IPS-18a (cell line): ENCODE data around the gene C20orf173.

Source experiments
- H3K27ac ChIP-seq: one replicate; pipeline ENCODE4 v1.5.1; 2013; ENCODE audit warnings: low read length
- H3K27me3 ChIP-seq: one replicate; pipeline ENCODE4 v1.6.1; 2013; ENCODE audit warnings: mild to moderate bottlenecking, low read length; ENCODE audit not compliant: control insufficient read depth, insufficient read depth
- H3K36me3 ChIP-seq: one replicate; pipeline ENCODE4 v1.6.1; 2013; ENCODE audit warnings: low read depth, low read length; ENCODE audit not compliant: control insufficient read depth
- H3K4me1 ChIP-seq: one replicate; pipeline ENCODE4 v1.6.1; 2013; ENCODE audit warnings: low read depth, low read length; ENCODE audit not compliant: control insufficient read depth
- H3K4me3 ChIP-seq: one replicate; pipeline ENCODE4 v1.5.1; 2013; ENCODE audit warnings: low read length
- H3K9ac ChIP-seq: one replicate; pipeline ENCODE4 v1.6.1; 2013; ENCODE audit warnings: mild to moderate bottlenecking, low read length, moderate library complexity
- H3K9me3 ChIP-seq: one replicate; pipeline ENCODE4 v1.6.1; 2013; ENCODE audit warnings: low read depth, low read length; ENCODE audit not compliant: control insufficient read depth

C20orf173 gene

DNA sequence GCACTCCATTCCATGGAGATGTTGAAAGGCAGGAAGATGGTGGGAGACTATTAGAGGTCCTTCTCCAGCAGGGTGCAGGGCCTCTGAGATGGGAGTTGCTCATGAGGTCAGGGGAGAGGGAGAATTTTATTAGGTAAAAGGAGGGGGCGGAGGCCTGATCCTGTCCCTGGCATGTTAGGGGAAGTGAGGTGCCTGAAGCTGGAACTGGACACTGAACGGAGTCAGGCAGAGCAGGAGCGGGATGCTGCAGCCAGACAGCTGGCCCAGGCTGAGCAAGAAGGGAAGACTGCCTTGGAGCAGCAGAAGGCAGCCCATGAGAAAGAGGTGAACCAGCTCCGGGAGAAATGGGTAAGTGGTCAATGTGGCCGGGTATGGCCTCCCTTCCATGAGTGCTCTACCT lies 49.7 kb downstream of the C20orf173 start:
- Histone ChIP-seq H3K36me3 (peaks cover 58% of the 10 kb centered on the region), H3K9ac (no peak overlapping the region)

DNA sequence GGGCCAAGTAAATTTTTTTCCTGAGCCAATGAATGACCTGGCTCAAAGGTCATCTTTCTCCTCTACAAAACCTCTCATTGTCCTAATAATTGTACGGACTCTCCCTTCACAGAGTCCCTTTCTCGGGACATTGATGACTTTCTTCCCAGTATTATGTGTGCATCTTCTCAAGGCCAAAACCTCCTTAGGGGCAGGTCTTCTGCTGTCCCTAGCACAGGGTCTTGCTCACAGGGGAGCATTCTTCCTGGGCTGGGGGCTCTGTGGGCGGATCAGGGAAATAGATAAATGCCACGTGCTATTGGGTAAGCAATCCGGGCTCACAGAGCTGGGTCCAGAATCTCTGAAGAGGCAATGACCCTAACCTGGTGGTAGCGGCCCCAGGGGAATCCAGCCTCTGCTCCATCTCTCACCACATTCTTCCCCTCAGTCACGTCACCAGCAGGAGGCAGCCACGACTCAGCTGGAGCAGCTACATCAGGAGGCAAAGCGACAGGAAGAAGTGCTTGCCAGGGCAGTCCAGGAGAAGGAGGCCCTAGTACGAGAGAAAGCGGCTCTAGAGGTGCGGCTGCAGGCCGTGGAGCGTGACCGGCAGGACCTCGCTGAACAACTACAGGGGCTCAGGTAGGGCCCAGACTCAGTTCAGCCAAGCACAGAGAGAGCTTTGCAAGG lies 50.5 kb downstream of the C20orf173 start:
- Histone ChIP-seq H3K27ac (no peak overlapping the region), H3K4me1 (no peaks in the 10 kb centered on the region), H3K27me3 (no peaks in the 10 kb centered on the region), H3K36me3 (peaks cover 60% of the 10 kb centered on the region), H3K4me3 (no peak overlapping the region), H3K9ac (no peak overlapping the region), H3K9me3 (no peaks in the 10 kb centered on the region)

More for the DNA sequence above, 49.7 kb downstream of the C20orf173 start:
- no peaks in the 10 kb centered on the region for H3K27me3 ChIP-seq
- no peak overlapping the region for H3K27ac ChIP-seq
- H3K4me3 ChIP-seq, result no peak overlapping the region
- H3K4me1 ChIP-seq, result no peaks in the 10 kb centered on the region
- no peaks in the 10 kb centered on the region for H3K9me3 ChIP-seq
